Activated CD8-positive, alpha-beta T cell treated with anti-CD3 and anti-CD28 coated beads for 36 hours (primary cell): ENCODE data around the gene TEX35. TPM values are rescaled to one million over a fixed set of nuclear protein-coding genes. Genes with fewer than 3 reads are reported as not detected.

ENCODE experiments used
- ATAC-seq: fragments of 200-7000 bp; cut with Tn5 transposase; one replicate; pipeline ENCODE4 v1.10.0; 2021; ENCODE audit warnings: mild to moderate bottlenecking, moderate library complexity
- CTCF ChIA-PET: fragments of 350-600 bp; sonication (Branson Sonifier 250); formaldehyde crosslinking; loops from one replicate; lab custom pipeline; 2021; ENCODE audit warnings: antibody characterized with exemption; lab: Charles Lee
- POLR2A ChIA-PET: fragments of 350-600 bp; sonication (Branson Sonifier 250); formaldehyde crosslinking; loops from one replicate; lab custom pipeline; 2021; ENCODE audit warnings: antibody characterized with exemption; lab: Charles Lee
- DNase-seq: peaks from one replicate; pipeline ENCODE4 v3.0.0-alpha.2; 2020
- H3K27ac Mint-ChIP-seq: one replicate; pipeline ENCODE4 v1.8.0; 2021; ENCODE audit warnings: mild to moderate bottlenecking, mixed read lengths
- H3K27me3 Mint-ChIP-seq: one replicate; pipeline ENCODE4 v1.8.0; 2021; ENCODE audit warnings: mixed read lengths
- H3K36me3 Mint-ChIP-seq: one replicate; pipeline ENCODE4 v1.8.0; 2021; ENCODE audit warnings: low read depth, mixed read lengths
- H3K4me1 Mint-ChIP-seq: one replicate; pipeline ENCODE4 v1.8.0; 2021; ENCODE audit warnings: low read depth, mixed read lengths
- H3K4me3 Mint-ChIP-seq: one replicate; pipeline ENCODE4 v1.8.0; 2021; ENCODE audit warnings: mild to moderate bottlenecking, moderate library complexity, mixed read lengths
- H3K9me3 Mint-ChIP-seq: one replicate; pipeline ENCODE4 v1.8.0; 2021; ENCODE audit warnings: mixed read lengths
- intact Hi-C: fragments of 100-400 bp; cut with micrococcal nuclease; formaldehyde crosslinking; loops from one replicate; pipeline ENCODE4 v1.10.0; 2022
- total RNA-seq, 2 experiments: library from RNA; stranded (reverse); gene quantifications; one replicate each; pipeline ENCODE4 v1.2.3, GENCODE V29; 2021
- TF ChIP-seq, protein P1 (sequence below): fragments of 200-600 bp; IDR thresholded peaks from one replicate; pipeline ENCODE4 v1.8.0; 2022; ENCODE audit warnings: antibody characterized with exemption, mild to moderate bottlenecking

TEX35 gene
- total RNA-seq, 2 experiments from 2014 or later, result not detected

DNA sequence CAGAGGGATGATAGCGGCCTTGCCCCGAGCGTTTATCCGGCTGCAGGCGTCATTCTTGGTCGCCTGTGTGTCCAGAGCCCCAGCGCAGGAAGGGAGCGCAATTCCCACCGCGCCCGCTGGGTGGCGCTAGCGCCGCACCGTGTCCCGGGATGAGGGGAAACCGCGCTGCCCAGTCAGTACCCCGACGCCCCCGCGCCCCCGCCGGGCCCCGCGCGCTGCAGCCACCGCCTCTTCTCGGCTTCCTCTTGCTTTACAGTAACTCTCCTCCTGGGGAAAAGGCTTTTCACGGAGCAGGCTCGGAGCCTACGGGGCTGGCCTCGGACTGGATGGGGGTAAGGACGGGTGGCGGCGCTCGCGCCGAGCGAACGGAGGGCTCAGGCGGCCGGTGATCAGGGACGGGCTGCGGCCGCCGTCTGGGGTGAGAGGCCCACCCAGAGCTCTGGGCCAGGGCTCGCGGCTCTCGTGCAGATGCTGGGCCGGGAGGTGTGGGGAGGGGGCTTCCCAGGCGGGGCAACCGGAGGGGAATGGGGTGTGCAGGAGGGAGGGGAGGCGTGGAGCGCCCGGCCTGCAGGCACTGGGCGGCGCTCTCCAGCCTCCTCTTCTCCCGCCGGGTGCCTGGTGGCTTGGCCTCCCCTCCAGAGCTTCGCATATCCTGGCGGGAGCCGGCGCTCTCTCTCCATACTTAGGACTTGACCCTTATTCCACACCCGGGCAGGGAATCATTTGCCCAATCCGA, 29.8 kb downstream of the TEX35 start:
- H3K36me3 Mint-ChIP-seq, result no peaks in the 10 kb centered on the region
- POLR2A ChIA-PET, result interaction anchor here (0.6 to 1.0 kb wide), 2 partner anchors 15 to 850 kb away, joined by 3 read pairs; no protein-coding TSS in a partner anchor
- ATAC-seq (peak; percentile 93), DNase-seq (peak; percentile 90)
- H3K9me3 Mint-ChIP-seq, result no peaks in the 10 kb centered on the region
- CTCF ChIA-PET, result interaction anchor here (1.0 to 4.8 kb wide), 10 partner anchors 11 to 496 kb away, joined by 3 to 41 read pairs (median 4); no protein-coding TSS in a partner anchor
- H3K4me3 Mint-ChIP-seq, result peak overlapping the region; percentile 86
- TF ChIP-seq, protein P1, sequence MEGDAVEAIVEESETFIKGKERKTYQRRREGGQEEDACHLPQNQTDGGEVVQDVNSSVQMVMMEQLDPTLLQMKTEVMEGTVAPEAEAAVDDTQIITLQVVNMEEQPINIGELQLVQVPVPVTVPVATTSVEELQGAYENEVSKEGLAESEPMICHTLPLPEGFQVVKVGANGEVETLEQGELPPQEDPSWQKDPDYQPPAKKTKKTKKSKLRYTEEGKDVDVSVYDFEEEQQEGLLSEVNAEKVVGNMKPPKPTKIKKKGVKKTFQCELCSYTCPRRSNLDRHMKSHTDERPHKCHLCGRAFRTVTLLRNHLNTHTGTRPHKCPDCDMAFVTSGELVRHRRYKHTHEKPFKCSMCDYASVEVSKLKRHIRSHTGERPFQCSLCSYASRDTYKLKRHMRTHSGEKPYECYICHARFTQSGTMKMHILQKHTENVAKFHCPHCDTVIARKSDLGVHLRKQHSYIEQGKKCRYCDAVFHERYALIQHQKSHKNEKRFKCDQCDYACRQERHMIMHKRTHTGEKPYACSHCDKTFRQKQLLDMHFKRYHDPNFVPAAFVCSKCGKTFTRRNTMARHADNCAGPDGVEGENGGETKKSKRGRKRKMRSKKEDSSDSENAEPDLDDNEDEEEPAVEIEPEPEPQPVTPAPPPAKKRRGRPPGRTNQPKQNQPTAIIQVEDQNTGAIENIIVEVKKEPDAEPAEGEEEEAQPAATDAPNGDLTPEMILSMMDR, result peak; percentile 98
- H3K4me1 Mint-ChIP-seq, result peaks cover 6% of the 10 kb centered on the region
- H3K27ac Mint-ChIP-seq, result peak overlapping the region; percentile 87
- intact Hi-C loops, result loop anchor here (2.0 to 10.0 kb wide), 2 partner anchors 82 to 210 kb away; no protein-coding TSS in a partner anchor
- no peaks in the 10 kb centered on the region for H3K27me3 Mint-ChIP-seq

DNA sequence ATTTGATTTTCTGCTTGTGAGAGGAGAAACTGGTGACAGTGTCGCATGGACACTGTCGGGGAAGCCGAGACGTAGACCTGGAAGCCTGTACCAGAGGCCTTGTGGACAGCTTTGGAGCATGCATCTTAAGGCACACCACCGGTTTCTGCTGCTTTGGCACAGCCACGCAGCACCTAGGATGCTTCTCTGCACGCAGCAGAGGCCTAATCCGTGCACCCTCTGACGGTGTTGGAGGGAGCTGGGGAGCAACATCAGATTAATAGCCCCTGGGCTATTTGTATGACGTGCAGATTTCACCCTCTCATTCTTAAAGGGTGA, 30.3 kb downstream of the TEX35 start:
- H3K27ac Mint-ChIP-seq, result peak overlapping the region; percentile 30
- POLR2A ChIA-PET, result no interaction called here
- peak; percentile 11 for DNase-seq
- no peaks in the 10 kb centered on the region for H3K9me3 Mint-ChIP-seq
- H3K36me3 Mint-ChIP-seq, result no peaks in the 10 kb centered on the region
- intact Hi-C loops, result loop anchor here (2.0 to 10.0 kb wide), 2 partner anchors 82 to 210 kb away; no protein-coding TSS in a partner anchor
- CTCF ChIA-PET, result interaction anchor here (1.1 to 4.8 kb wide), 6 partner anchors 11 to 496 kb away, joined by 3 to 41 read pairs (median 7); no protein-coding TSS in a partner anchor
- ATAC-seq, result peak; percentile 8
- TF ChIP-seq, protein P1, result no peak
- peaks cover 6% of the 10 kb centered on the region for H3K4me1 Mint-ChIP-seq
- no peaks in the 10 kb centered on the region for H3K27me3 Mint-ChIP-seq
- peak overlapping the region; percentile 86 for H3K4me3 Mint-ChIP-seq

DNA sequence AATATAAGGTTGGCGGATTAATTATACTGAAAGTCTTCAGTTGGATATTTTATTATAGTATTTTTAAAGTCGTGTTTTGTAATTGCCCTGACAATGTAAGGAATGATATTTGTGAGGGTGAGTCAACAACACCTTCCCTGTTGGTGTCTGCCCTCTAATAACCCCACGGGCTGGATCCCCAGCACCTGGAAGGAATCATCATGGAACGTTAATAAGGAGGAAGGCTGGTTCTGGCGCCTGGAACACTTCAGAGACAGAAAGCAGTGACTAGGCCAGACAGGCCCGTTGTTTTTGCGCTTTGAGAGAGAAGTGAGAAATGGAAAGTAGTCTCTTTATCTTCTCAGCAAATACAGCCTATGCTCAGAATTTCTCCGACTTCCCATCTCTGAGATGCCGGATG, 31.6 kb downstream of the TEX35 start:
- POLR2A ChIA-PET, result no interaction called here
- DNase-seq (no peak), ATAC-seq (no peak)
- Mint-ChIP-seq H3K27ac (no peak overlapping the region), H3K9me3 (no peaks in the 10 kb centered on the region), H3K36me3 (peaks cover under 1% of the 10 kb centered on the region), H3K27me3 (no peaks in the 10 kb centered on the region), H3K4me1 (peaks cover 6% of the 10 kb centered on the region), H3K4me3 (no peak overlapping the region)
- TF ChIP-seq, protein P1, result no peak
- intact Hi-C loops, result loop anchor here (10.0 kb wide), 1 partner anchor 80 kb away; no protein-coding TSS in a partner anchor
- CTCF ChIA-PET, result no interaction called here

DNA sequence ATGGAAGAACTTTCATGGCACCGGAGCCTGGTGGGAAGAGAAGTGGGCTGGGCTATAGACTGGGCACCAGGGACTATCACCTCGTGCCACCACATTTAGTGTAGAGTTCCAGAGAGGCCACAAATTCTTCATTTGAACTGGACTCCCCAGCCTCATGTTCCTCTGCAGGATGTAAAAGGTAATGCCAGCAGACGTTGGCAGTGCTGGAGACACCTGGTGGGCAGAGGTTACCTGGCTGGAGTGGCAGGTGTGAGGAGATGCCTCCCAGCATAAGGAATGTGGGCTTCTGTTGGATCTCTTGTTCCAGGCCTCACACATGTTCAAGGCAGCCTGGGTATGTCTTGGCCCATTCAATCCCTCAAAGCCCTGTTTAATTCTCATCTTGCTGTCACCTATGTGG, 35.2 kb downstream of the TEX35 start:
- DNase-seq (no peak), ATAC-seq (no peak)
- peaks cover 3% of the 10 kb centered on the region for H3K36me3 Mint-ChIP-seq
- TF ChIP-seq, protein P1, result no peak
- CTCF ChIA-PET, result interaction anchor here (1.1 to 1.2 kb wide), 2 partner anchors 16 to 19 kb away, joined by 3 read pairs; no protein-coding TSS in a partner anchor
- H3K9me3 Mint-ChIP-seq, result no peaks in the 10 kb centered on the region
- intact Hi-C loops, result loop anchor here (10.0 kb wide), 1 partner anchor 77 kb away; no protein-coding TSS in a partner anchor
- peaks cover 3% of the 10 kb centered on the region for H3K4me1 Mint-ChIP-seq
- POLR2A ChIA-PET, result no interaction called here
- H3K4me3 Mint-ChIP-seq, result no peak overlapping the region
- H3K27me3 Mint-ChIP-seq, result no peaks in the 10 kb centered on the region
- no peak overlapping the region for H3K27ac Mint-ChIP-seq

DNA sequence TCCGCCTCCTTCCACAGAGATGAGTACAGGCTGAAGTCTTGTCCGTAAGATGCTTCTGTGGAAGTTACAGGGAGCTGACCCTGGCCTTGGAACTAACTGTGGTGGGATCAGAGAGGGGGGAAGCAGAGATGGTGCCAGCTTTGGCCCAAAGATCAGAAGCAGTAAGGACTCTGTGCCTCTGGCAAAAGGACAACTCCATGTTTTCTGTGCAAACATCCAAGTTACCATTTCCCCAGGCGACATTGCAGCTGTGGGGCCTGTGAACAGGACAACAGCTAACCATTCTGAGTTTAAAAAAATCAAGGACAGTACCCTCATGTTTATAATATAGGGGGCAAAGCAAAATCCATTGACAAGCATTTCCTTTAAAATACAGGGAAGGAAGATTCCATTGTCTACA, 38.4 kb downstream of the TEX35 start:
- peaks cover 3% of the 10 kb centered on the region for H3K36me3 Mint-ChIP-seq
- H3K4me3 Mint-ChIP-seq, result no peak overlapping the region
- POLR2A ChIA-PET, result no interaction called here
- DNase-seq, result no peak
- TF ChIP-seq, protein P1, result no peak
- H3K4me1 Mint-ChIP-seq, result no peaks in the 10 kb centered on the region
- no peaks in the 10 kb centered on the region for H3K27me3 Mint-ChIP-seq
- intact Hi-C loops, result no loop called here
- CTCF ChIA-PET, result no interaction called here
- H3K9me3 Mint-ChIP-seq, result peaks cover 8% of the 10 kb centered on the region
- no peak for ATAC-seq
- H3K27ac Mint-ChIP-seq, result no peak overlapping the region
